HCEC 1CT (cell line): ENCODE results near the gene PEMT.

Experiments used
- DNase-seq: peaks from one replicate; pipeline ENCODE4 v3.0.0-alpha.2; 2017

PEMT gene

GRCh38 chr17:17528696-17529652, 62.5 kb downstream of the PEMT start:
- DNase-seq = no peak

- no peak for DNase-seq
These were observed 63.5 kb downstream of the PEMT start for GRCh38 chr17:17527956-17528500.

GRCh38 chr17:17527534-17527933, 64.0 kb downstream of the PEMT start:
- DNase-seq = no peak

GRCh38 chr17:17526369-17526768, 65.1 kb downstream of the PEMT start:
- DNase-seq = no peak

DNA sequence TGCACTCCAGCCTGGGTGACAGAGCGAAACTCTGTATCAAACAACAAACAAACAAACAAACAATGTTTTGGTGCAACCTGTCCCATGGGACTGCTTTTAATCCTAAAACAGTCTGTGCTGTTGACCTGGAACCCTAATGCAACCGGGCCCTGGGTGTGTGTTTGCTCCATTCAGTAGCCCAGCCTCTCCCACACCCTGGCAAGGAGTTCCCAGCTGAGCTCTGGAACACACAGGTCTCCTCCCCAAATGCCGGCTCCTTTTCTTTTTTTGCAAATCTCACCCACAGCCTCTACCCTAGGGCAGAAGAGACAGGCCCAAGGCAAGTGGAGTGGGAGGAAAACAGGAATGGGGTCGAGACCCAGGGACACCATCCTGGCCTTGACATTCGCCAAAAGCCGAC, 65.6 kb downstream of the PEMT start:
- no peak for DNase-seq

DNA sequence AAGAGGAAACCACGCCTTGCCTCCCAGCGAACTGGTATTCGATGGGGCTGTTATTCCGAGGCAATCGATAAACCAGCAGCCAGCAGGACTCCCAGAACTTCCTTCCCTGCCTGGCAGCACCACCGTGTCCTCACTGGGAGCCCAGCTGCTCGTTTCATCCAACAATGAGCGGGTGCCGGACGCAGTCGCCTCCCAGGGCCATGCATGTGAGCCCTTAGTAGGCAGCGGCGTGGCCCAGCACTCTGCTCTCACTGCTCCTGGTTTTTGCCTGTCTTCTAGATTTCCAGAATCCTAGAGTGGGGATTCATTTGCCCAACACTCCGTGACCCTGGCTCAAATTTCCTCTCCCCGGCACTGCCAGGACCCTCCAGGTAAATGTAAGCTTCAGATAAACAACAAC, 66.2 kb downstream of the PEMT start:
- no peak for DNase-seq

- no peak for DNase-seq
These were observed 67.6 kb downstream of the PEMT start for GRCh38 chr17:17523731-17524490.

DNA sequence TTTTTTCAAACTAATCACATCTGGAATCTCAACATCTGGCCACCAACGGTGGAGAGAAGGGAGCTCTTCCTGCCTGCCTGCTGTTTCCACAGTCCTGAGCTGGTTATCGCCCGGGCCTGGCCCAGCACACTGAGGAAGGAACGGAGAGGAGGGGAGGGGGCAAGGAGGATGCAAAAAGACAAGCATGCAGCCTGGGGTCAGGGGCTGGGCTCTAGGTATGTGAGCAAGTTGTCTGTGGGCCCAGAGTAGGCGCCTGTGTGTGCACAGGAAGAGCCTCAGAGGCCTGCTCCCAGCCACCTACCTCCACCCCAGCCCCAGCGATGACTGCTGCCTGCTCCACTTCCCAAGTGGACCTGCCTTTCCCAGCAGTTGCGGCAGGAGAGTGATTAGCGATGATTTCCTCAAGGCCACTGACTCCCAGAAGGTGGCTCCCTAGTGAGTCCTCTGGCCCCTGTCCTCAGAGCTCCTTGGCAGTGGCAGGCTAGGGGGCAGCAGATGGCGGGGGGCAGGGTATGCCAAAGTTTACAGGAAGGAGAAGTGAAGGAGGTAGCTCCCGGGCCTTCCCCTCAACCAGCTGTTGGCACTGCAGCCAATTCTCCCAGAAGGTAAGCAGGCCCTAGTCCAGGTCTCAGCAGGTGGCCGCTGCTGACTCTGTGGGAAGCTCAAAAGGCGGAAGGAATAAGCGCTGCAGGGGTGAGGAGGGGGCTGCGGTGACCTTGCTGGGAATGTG, 68.3 kb downstream of the PEMT start:
- no peak for DNase-seq

DNA sequence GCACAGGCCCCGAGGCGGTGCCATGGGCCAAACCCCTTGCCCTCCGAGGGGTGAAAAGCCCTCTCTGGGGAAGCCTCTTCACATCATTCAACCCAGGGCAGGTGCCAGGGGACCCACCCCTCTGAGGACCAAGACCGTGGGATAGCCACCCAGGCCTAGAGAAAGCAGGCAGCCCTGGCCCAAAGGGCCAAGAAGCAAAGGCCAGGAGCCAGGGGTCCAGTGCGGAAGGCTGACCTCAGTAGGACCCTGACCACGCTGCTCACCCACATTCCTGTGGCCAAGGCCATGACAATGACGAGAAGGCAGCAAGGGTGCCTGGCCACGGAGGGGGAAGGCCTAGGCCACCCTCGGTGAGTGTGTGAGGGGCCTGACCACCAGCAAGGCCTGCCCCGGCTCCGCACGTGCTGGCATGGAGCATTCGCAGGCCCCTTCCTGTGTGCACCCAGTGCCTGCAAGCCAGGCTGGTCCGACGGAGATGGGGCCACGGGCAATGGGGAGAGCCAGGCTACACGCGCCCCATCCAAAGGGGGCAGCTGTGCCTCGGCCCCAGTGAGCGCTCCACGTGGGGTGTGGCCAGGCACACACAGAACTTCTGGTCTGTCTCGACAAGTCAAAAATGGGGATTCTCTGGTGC, 70.8 kb downstream of the PEMT start:
- no peak for DNase-seq

DNA sequence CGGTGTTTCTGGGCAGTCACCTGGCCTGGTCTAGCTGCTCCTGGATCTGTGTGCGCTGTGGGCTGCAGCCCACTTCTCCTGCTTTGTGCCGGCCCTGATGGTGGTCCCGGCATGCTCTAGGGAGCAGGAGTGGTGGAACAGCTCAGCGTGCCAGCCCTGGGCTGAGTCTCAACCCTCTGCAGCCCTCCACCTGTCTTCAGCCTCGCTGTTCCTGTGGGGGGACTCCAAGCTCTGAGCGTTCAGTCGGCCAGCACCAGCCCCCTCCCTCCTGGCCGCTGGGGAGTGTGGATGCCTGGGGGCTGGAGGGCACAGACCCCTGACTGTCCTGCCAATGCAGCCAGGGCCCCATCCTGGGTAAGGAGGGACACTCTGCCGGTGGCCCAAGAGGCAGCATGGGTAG, 71.6 kb downstream of the PEMT start:
- no peak for DNase-seq

GRCh38 chr17:17518951-17519350, 72.6 kb downstream of the PEMT start:
- DNase-seq = no peak

DNA sequence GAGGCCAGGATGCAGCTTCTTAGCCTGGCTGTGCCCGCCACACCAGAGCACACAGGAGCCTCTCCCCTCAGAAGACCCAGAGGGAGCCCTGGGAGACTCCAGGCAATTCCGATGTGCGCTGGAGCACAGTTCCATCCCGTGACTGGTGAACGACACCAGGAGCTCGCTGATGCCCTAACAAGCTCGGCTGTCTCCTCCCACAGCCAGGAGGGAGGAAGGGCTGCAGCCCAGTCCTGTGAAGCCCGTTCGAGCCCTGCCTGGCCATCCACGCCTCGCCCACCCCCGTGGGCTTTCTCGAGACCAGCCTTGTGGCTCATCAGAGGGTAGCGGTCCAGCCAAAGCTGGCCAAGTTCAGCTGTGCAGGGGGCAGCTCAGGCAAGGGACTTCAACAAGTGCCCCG, 73.5 kb downstream of the PEMT start:
- DNase-seq = no peak

DNA sequence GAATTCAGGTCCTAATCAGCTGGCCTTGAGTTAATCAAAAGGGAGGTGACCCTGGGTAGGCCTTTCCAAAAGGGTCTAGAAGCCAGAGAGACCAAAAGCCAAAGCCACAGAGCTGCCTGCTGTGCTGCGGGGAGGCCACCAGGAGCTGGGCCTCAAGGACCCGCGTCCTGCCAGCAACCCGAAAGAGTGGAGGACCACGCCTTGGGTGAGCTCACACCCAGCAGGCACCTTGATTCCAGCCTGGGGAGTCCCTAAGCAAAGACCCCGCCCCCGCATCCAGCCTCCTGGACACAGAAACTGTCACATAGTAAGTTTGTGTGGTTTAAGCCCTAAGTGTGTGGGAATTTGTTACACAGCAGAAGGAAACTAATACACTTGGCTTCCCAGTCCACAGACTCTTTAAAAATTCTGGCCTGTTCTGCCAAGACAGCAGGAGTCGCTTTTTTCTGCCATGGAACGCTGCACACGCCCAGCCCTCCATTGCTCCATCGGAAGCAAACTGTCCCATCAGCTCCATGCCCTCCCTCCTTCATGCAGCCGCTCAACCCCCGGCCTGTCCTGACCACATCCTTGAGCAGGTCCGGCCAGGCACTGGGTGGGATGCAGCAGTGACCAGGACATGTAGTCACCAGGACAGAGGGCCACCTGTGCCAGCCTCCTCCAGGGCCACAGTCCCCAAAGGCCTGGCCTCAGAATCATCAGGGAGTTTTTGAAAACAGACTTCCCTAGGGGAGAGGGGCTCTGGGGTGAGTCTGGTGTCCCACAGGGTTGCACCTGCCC, 74.4 kb downstream of the PEMT start:
- no peak for DNase-seq

DNA sequence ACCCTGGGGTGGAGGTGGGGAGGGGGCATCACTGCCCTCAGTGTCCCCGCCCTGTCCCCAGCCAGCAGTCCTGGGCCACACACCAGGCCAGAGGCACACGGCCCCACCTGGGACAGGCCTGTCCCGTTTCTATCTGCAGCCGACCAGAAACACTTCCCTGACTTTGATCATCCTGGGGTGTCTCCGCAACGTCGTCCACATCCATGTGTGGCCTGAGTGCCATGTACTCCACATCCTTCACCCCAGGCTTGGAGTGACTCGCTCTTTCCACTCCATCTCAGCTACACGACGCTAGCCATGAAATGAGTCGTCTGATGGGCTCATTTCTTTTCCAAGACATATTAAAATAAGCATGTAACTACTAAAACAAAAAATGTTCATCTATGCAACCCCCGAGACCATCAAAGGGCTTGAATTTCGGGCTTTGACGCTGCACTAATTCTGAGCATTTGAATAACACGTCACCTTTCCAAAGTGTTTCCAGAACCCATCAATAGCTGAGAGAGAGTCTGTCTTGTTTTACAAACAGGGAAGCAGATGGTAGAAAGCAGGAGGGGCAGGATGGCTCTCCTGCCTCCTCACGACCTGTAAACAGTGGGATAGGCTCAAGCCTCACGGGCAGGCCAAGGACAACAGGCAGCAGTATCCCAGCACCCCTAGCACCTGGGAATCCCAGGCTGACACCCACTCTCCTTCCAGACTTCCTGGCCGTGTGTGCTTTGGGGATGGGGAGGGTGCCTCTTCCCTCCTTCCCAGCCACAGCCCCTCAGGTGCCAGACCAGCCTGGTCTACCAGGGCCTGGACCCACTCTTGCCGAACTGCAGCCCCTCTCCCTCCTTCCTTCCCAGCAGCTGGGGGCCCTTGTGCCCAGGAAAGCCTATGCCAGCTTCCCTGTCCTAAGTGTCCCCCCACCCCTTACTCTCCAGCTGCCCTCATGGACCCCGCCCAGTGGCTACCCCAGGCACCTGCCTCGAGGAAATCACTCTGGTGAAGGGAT, 75.3 kb downstream of the PEMT start:
- DNase-seq = no peak

DNA sequence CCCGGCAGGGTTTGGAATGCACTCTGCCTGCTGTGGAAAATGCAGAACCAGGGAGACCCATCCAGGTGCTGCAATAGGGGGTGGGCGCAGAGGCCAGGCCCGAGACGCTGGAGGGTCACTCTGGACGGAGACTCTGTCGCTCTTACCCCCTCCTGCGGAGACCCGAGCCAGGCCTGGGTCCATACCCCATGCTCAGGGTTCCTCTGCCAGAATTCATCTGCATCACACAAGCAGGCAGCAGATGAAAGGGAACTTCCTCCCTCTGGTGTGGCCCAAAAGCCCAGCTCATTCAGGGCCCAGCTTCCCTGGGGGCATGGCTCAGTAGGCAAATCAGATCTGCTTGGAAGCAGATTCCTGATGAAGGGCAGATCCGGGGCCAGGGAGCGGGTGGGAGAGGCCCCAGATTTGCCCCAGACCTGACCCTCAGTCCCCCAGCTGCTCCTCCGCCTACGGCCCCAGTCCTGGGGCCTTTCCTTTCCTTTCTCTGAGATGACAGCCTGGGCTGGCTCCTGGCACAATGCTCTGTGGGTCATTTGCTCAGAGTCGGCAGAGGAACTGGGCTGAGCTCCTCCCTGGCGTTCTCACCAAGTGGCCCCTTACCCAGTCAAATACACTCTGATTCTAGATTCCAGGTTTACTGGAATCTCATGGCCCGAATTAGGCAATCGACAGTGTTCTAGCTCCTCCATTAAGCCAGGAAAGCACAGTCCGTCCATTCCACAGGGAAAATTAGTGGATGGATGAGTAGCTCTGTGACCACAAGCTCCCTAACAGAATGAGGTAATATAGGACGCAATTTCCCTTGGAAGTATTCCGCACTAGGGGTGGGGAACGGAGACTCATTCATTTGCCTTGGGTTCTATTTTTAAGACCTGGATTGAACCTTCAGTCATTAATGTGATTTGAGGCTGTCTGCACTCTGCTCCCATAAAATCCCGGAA, 76.2 kb downstream of the PEMT start:
- DNase-seq = no peak

DNA sequence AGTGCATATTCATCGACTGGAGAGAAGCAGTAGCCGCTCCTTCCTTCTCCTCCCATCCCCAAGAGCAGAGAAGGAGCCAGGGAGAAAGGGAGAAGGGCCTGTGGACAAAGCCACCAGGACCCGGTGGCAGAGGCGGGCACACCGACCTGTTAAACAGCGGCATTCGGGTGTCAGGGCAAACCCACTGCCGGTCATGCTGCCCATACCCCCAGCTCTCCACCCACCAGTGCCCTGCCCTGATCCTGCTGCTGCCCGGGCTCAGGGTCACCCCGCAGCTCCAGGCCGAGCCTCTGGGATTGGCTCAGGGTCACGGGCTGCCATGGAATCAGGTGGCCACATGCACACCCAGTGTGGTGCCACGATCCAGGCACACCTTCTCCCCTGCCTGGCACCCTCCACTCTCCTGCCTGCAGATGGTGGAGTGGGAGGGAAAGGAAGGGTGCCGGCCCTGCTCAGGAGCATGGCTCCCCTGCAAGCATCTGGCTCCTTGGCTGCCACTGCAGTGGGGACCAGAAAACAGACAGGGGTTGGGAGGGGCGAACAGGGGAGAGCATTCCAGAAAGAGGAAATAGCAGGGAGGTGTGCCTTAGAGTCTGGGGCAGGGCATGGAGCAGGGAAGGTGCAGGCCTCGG, 77.0 kb downstream of the PEMT start:
- DNase-seq = no peak

DNA sequence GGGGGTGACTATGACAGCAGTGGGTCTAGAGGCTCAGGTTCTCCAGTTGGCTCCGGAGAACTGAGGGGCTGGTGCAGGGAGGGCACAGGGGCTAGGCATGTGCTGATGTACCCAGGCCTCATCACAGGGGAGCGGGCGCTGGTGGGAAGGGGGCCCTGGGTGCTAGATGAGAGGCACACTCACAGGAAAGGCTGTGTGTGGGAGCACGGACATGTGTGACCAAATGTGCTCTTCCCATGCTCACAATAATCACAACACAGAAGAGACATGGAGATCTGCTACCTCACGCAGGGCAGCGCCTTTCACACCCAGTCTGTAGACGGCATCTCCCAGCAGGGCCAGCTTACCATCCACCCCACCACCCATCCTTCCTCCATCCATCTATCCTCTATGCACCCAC, 77.9 kb downstream of the PEMT start:
- no peak for DNase-seq

DNA sequence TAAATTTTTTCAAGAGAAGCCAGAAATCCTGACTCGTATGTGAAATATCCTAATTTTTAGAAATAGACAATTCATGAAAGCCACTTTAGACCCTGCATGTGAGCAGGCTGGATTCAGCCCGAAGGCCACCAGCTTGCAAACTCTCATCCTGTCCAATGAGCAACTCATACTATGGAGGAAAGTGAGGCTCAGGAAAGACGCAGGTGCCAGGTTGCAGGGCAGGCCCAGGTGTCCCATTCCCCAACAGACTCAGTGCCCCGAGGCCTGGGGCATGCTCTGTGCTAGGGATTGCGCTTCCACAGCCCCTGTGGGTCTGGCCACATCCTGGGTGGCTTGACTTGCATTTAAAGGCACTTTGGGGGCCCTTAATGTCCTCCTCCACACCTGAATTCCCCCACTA, 78.6 kb downstream of the PEMT start:
- DNase-seq = no peak
